ENCODE data around the gene TAS2R13.

GRCh38 chr12:10919809-10920208, 10.4 kb upstream of the TAS2R13 start:
- TF ChIP-seq, protein P1, sequence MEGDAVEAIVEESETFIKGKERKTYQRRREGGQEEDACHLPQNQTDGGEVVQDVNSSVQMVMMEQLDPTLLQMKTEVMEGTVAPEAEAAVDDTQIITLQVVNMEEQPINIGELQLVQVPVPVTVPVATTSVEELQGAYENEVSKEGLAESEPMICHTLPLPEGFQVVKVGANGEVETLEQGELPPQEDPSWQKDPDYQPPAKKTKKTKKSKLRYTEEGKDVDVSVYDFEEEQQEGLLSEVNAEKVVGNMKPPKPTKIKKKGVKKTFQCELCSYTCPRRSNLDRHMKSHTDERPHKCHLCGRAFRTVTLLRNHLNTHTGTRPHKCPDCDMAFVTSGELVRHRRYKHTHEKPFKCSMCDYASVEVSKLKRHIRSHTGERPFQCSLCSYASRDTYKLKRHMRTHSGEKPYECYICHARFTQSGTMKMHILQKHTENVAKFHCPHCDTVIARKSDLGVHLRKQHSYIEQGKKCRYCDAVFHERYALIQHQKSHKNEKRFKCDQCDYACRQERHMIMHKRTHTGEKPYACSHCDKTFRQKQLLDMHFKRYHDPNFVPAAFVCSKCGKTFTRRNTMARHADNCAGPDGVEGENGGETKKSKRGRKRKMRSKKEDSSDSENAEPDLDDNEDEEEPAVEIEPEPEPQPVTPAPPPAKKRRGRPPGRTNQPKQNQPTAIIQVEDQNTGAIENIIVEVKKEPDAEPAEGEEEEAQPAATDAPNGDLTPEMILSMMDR (IDR thresholded peaks at IDR 0.05): no peak
- no peak for TF ChIP-seq POLR2A (IDR thresholded peaks at IDR 0.05)
- no peak for TF ChIP-seq POLR2AphosphoS5 (IDR thresholded peaks at IDR 0.05; ENCODE audit: insufficient read depth in 1 of 2, low read depth in 1 of 2)
